Neural cell (in vitro differentiated cells): ENCODE results near the gene TBATA. TPM values are rescaled to one million over a fixed set of nuclear protein-coding genes. Genes with fewer than 3 reads are reported as not detected.

Source experiments
- H2AFZ ChIP-seq: fragments of 200-600, 300-800 bp; sonication (generic), shearing (Covaris generic); 2 replicates; pipeline ENCODE4 v1.6.0; 2014; ENCODE audit warnings: low read depth, mild to moderate bottlenecking, antibody characterized with exemption, low read length, moderate library complexity
- H3F3A ChIP-seq: fragments of 200-600 bp; shearing (Covaris generic); 2 replicates; pipeline ENCODE4 v1.6.1; 2016; ENCODE audit warnings: mild to moderate bottlenecking, moderate library complexity, mixed read lengths, antibody characterized with exemption, low read length; ENCODE audit not compliant: insufficient read depth, poor library complexity, severe bottlenecking
- H3K27ac ChIP-seq: fragments of 200-600, 300-800 bp; sonication (generic), shearing (Covaris generic); 2 replicates; pipeline ENCODE4 v1.5.1; 2014; ENCODE audit warnings: mild to moderate bottlenecking, low read length, moderate library complexity
- H3K27me3 ChIP-seq: fragments of 300-800, 200-600 bp; sonication (generic), shearing (Covaris generic); 2 replicates; pipeline ENCODE4 v1.6.0; 2014; ENCODE audit warnings: mild to moderate bottlenecking, low read depth, low read length, moderate library complexity; ENCODE audit not compliant: insufficient read depth
- H3K36me3 ChIP-seq: fragments of 300-800, 200-600 bp; sonication (generic), shearing (Covaris generic); 2 replicates; pipeline ENCODE4 v1.5.1; 2014; ENCODE audit warnings: mild to moderate bottlenecking, antibody characterized with exemption, low read length, moderate library complexity; ENCODE audit not compliant: insufficient read depth
- H3K4me2 ChIP-seq: fragments of 300-800, 200-600 bp; sonication (generic), shearing (Covaris generic); 2 replicates; pipeline ENCODE4 v1.6.0; 2014; ENCODE audit warnings: mild to moderate bottlenecking, low read length
- H3K4me3 ChIP-seq: fragments of 300-800, 200-600 bp; sonication (generic), shearing (Covaris generic); 2 replicates; pipeline ENCODE4 v1.5.1; 2014; ENCODE audit warnings: mild to moderate bottlenecking, low read length, moderate library complexity
- H3K79me2 ChIP-seq: fragments of 200-600 bp; shearing (Covaris generic); replicated peaks from 2 replicates; pipeline ENCODE4 v1.6.0; 2014; ENCODE audit warnings: mild to moderate bottlenecking, low read length, moderate library complexity; ENCODE audit not compliant: insufficient read depth
- H3K9ac ChIP-seq: fragments of 300-800, 200-600 bp; sonication (generic), shearing (Covaris generic); 2 replicates; pipeline ENCODE4 v1.6.1; 2016; ENCODE audit warnings: mild to moderate bottlenecking, low read length, mixed read lengths
- H3K9me2 ChIP-seq: fragments of 200-600 bp; shearing (Covaris generic); 2 replicates; pipeline ENCODE4 v1.6.1; 2016; ENCODE audit warnings: mild to moderate bottlenecking, low read length, mixed read lengths; ENCODE audit not compliant: insufficient read depth
- H3K9me3 ChIP-seq: fragments of 200-600, 300-800 bp; sonication (generic), shearing (Covaris generic); 2 replicates; pipeline ENCODE4 v1.6.1; 2016; ENCODE audit warnings: mild to moderate bottlenecking, mixed run types, low read length, moderate library complexity, mixed read lengths
- H4K20me1 ChIP-seq: fragments of 200-600 bp; shearing (Covaris generic); 2 replicates; pipeline ENCODE4 v1.6.1; 2016; ENCODE audit warnings: mild to moderate bottlenecking, mixed run types; ENCODE audit not compliant: insufficient read depth
- CTCF ChIP-seq: fragments of 450-650 bp; IDR thresholded peaks from 2 replicates; pipeline ENCODE4 v1.5.1; 2014; ENCODE audit warnings: antibody characterized with exemption, mild to moderate bottlenecking, moderate library complexity; ENCODE audit not compliant: poor library complexity, severe bottlenecking
- EP300 ChIP-seq: fragments of 450-650 bp; conservative IDR thresholded peaks from 2 replicates; pipeline ENCODE4 v1.6.1; 2014; ENCODE audit warnings: antibody characterized with exemption, mild to moderate bottlenecking, moderate library complexity; ENCODE audit not compliant: poor library complexity, severe bottlenecking
- EZH2 ChIP-seq: fragments of 200-600, 300-800 bp; shearing (Covaris generic), sonication (generic); IDR thresholded peaks from 2 replicates; pipeline ENCODE4 v1.6.1; 2014; ENCODE audit warnings: antibody characterized with exemption, low read length, borderline replicate concordance, mild to moderate bottlenecking; ENCODE audit not compliant: insufficient read depth, poor library complexity, severe bottlenecking
- MXI1 ChIP-seq: fragments of 450-650 bp; conservative IDR thresholded peaks from 2 replicates; pipeline ENCODE4 v1.6.1; 2014; ENCODE audit warnings: antibody characterized with exemption, mild to moderate bottlenecking; ENCODE audit not compliant: poor library complexity, severe bottlenecking
- POLR2AphosphoS5 ChIP-seq: IDR thresholded peaks from 2 replicates; pipeline ENCODE4 v1.6.1; 2012
- RAD21 ChIP-seq: fragments of 450-650 bp; conservative IDR thresholded peaks from 2 replicates; pipeline ENCODE4 v1.6.1; 2014; ENCODE audit warnings: antibody characterized with exemption, mild to moderate bottlenecking, moderate library complexity
- REST ChIP-seq: IDR thresholded peaks from 2 replicates; pipeline ENCODE4 v1.6.1; 2012; ENCODE audit warnings: borderline replicate concordance
- SMC3 ChIP-seq: fragments of 450-650 bp; conservative IDR thresholded peaks from 2 replicates; pipeline ENCODE4 v1.6.1; 2014; ENCODE audit warnings: antibody characterized with exemption, mild to moderate bottlenecking, moderate library complexity; ENCODE audit not compliant: poor library complexity
- TAF1 ChIP-seq: IDR thresholded peaks from 2 replicates; pipeline ENCODE4 v1.6.1; 2012; ENCODE audit warnings: low read depth
- polyA plus RNA-seq: library from polyadenylated mRNA; depleted of rRNA; stranded (reverse); fragments of >200 nt; gene quantifications from 2 replicates; pipeline ENCODE4 v1.2.3, GENCODE V29; 2014

TBATA gene
- polyA plus RNA-seq, 1 donor from 2014 or later = not detected

GRCh38 chr10:70748305-70748704, 36.9 kb downstream of the TBATA start:
- Histone ChIP-seq H4K20me1 (no peaks in the 10 kb centered on the region), H3K4me3 (no peak overlapping the region), H3K9ac (no peak overlapping the region), H3K9me2 (no peaks in the 10 kb centered on the region), H3K79me2 (no peaks in the 10 kb centered on the region), H3K27ac (no peak overlapping the region), H3K27me3 (no peaks in the 10 kb centered on the region), H2AFZ (no peak overlapping the region), H3F3A (no peaks in the 10 kb centered on the region), H3K36me3 (no peaks in the 10 kb centered on the region), H3K4me2 (no peak overlapping the region), H3K9me3 (no peaks in the 10 kb centered on the region)
- TF ChIP-seq POLR2AphosphoS5 = no peak
- TF ChIP-seq EZH2 = no peak
- no peak for TF ChIP-seq TAF1
- no peak for TF ChIP-seq MXI1
- TF ChIP-seq REST = no peak

GRCh38 chr10:70747192-70747965, 37.8 kb downstream of the TBATA start:
- H3K79me2 ChIP-seq = no peaks in the 10 kb centered on the region
- H4K20me1 ChIP-seq = no peaks in the 10 kb centered on the region
- no peaks in the 10 kb centered on the region for H3F3A ChIP-seq
- no peak overlapping the region for H3K4me2 ChIP-seq
- H3K4me3 ChIP-seq = no peak overlapping the region
- H3K36me3 ChIP-seq = no peaks in the 10 kb centered on the region
- H3K9me2 ChIP-seq = no peaks in the 10 kb centered on the region
- TF ChIP-seq EZH2 (no peak), SMC3 (no peak), MXI1 (no peak), TAF1 (no peak)
- no peaks in the 10 kb centered on the region for H3K27me3 ChIP-seq
- no peaks in the 10 kb centered on the region for H3K9me3 ChIP-seq
- H3K27ac ChIP-seq = no peak overlapping the region
- no peak overlapping the region for H2AFZ ChIP-seq
- no peak overlapping the region for H3K9ac ChIP-seq

- Histone ChIP-seq H3K9me3 (no peaks in the 10 kb centered on the region), H3K9ac (no peak overlapping the region), H2AFZ (no peak overlapping the region), H3K79me2 (no peaks in the 10 kb centered on the region), H4K20me1 (no peaks in the 10 kb centered on the region), H3K36me3 (no peaks in the 10 kb centered on the region), H3K27ac (no peak overlapping the region), H3K9me2 (no peaks in the 10 kb centered on the region), H3F3A (no peaks in the 10 kb centered on the region), H3K4me2 (no peak overlapping the region), H3K27me3 (no peaks in the 10 kb centered on the region), H3K4me3 (no peak overlapping the region)
- TF ChIP-seq TAF1 (no peak), EZH2 (no peak), EP300 (no peak), POLR2AphosphoS5 (no peak), CTCF (no peak), MXI1 (no peak), RAD21 (no peak), REST (no peak), SMC3 (no peak)
These were observed 39.6 kb downstream of the TBATA start for GRCh38 chr10:70745555-70745954.
